ENCODE measurements around the gene CAMK2D.

CAMK2D gene

DNA sequence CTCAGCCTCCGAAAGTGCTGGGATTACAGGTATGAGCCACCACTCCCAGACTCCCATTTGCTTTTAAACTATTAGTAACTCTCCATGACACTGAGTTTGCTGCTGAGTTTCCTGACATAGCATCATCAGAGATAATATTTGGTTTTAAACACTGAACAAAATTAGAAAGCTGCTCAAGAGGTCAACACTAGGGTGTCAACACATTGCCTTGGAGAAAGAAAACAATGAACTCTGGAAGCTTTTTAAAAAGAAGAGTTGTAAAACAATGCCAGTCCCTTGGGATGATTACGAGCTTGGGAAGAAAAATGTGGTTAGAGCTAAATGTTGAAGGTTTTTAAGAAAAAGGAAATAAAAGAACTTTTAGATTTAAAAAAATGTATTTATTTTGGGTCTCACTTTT is 264.8 kb downstream of the CAMK2D start:
- no peaks in the 10 kb centered on the region for H3K36me3 ChIP-seq (ENCODE audit: control insufficient read depth, insufficient read depth, low read length)
- WGBS (ENCODE audit: insufficient coverage, insufficient read length), result 100% methylated on average over 1 of the region's 2 CpGs

DNA sequence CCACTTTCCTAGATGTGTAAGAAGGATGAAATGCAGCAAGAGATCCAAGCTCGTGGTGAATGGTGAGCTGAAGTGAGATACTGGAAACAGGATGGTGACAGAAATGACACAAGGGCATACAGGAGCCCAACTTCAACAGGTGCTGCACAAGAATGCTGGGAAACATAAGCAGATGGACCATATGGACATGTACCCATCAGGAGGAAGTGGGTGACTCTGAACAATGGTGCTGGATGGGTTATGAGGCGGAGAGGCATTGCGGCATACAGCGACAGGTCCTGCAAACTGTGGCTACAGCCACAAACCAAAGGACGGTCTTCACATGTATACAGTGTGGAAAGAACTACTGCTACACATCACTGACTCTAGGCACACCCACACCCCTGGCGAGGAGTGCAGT is 265.7 kb downstream of the CAMK2D start:
- WGBS (ENCODE audit: insufficient coverage, insufficient read length), result no CpG with 5 or more reads among the region's 6 CpGs
- Histone ChIP-seq H3K4me3 (ENCODE audit: low read length) (no peak overlapping the region), H3K27ac (ENCODE audit: low read length) (no peak overlapping the region), H3K4me1 (ENCODE audit: control insufficient read depth, insufficient read depth, low read length) (no peaks in the 10 kb centered on the region), H3K27me3 (ENCODE audit: control insufficient read depth, insufficient read depth, low read length) (no peaks in the 10 kb centered on the region), H3K9me3 (ENCODE audit: control insufficient read depth, insufficient read depth, low read length) (peaks cover 2% of the 10 kb centered on the region), H3K36me3 (ENCODE audit: control insufficient read depth, insufficient read depth, low read length) (no peaks in the 10 kb centered on the region)
- no peak for DNase-seq (ENCODE audit: low read depth, low spot score)

More for the DNA sequence above, 264.8 kb downstream of the CAMK2D start:
- H3K4me1 ChIP-seq (ENCODE audit: control insufficient read depth, insufficient read depth, low read length), result no peaks in the 10 kb centered on the region
- peaks cover 2% of the 10 kb centered on the region for H3K9me3 ChIP-seq (ENCODE audit: control insufficient read depth, insufficient read depth, low read length)
- H3K27me3 ChIP-seq (ENCODE audit: control insufficient read depth, insufficient read depth, low read length), result no peaks in the 10 kb centered on the region
- no peak overlapping the region for H3K4me3 ChIP-seq (ENCODE audit: low read length)
- DNase-seq (ENCODE audit: low read depth, low spot score), result no peak
- no peak overlapping the region for H3K27ac ChIP-seq (ENCODE audit: low read length)

DNA sequence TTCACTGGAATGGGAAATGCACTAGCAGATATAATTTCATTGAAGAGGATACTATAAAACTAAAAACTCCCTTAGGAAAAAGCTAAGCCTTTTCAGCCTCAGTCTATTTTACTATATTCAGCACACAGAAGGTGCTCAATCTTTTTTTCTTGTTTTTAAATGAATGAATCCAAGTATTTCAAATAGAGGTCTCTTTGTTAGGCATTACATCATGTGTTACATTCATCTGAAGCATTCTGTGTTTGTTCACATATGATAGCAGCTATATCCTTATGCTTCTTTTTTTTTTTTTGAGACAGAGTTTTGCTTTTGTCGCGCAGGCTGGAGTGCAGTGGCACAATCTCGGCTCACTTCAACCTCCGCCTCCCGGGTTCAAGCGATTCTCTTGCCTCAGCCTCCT is 278.4 kb downstream of the CAMK2D start:
- H3K4me3 ChIP-seq (ENCODE audit: low read length), result no peak overlapping the region
- H3K36me3 ChIP-seq (ENCODE audit: control insufficient read depth, insufficient read depth, low read length), result no peaks in the 10 kb centered on the region
- no peaks in the 10 kb centered on the region for H3K4me1 ChIP-seq (ENCODE audit: control insufficient read depth, insufficient read depth, low read length)
- no peak for DNase-seq (ENCODE audit: low read depth, low spot score)
- no CpG with 5 or more reads among the region's 6 CpGs for WGBS (ENCODE audit: insufficient coverage, insufficient read length)
- H3K27me3 ChIP-seq (ENCODE audit: control insufficient read depth, insufficient read depth, low read length), result no peaks in the 10 kb centered on the region
- no peak overlapping the region for H3K27ac ChIP-seq (ENCODE audit: low read length)
- no peaks in the 10 kb centered on the region for H3K9me3 ChIP-seq (ENCODE audit: control insufficient read depth, insufficient read depth, low read length)

GRCh38 chr4:113482325-113482724 is 279.2 kb downstream of the CAMK2D start:
- H3K36me3 ChIP-seq (ENCODE audit: control insufficient read depth, insufficient read depth, low read length), result no peaks in the 10 kb centered on the region
- no peak overlapping the region for H3K27ac ChIP-seq (ENCODE audit: low read length)
- H3K4me1 ChIP-seq (ENCODE audit: control insufficient read depth, insufficient read depth, low read length), result no peaks in the 10 kb centered on the region

DNA sequence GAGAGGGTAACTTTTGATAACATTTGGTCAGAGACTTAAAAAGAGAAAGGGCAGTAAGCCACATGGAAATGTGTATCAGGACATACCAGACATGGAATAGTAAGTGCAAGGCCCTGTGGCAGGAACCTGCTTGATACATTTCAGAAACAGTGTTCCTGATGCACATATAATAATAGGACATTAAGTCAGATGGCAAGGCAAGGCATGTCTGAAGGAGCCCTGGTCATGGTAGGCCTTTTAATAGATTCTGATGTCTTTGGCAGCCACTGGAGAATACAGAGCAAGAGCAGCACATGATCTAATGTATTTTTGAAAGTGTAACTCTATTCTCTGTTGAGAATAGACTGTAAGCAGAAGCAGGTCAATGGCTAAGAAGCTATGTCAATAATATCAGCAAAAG is 279.7 kb downstream of the CAMK2D start:
- H3K4me1 ChIP-seq (ENCODE audit: control insufficient read depth, insufficient read depth, low read length), result no peaks in the 10 kb centered on the region
- DNase-seq (ENCODE audit: low read depth, low spot score), result no peak
- no peaks in the 10 kb centered on the region for H3K27me3 ChIP-seq (ENCODE audit: control insufficient read depth, insufficient read depth, low read length)
- no peak overlapping the region for H3K4me3 ChIP-seq (ENCODE audit: low read length)
- no peaks in the 10 kb centered on the region for H3K36me3 ChIP-seq (ENCODE audit: control insufficient read depth, insufficient read depth, low read length)
- no peak overlapping the region for H3K27ac ChIP-seq (ENCODE audit: low read length)
- no peaks in the 10 kb centered on the region for H3K9me3 ChIP-seq (ENCODE audit: control insufficient read depth, insufficient read depth, low read length)

More at GRCh38 chr4:113482325-113482724, 279.2 kb downstream of the CAMK2D start:
- H3K9me3 ChIP-seq (ENCODE audit: control insufficient read depth, insufficient read depth, low read length), result no peaks in the 10 kb centered on the region
- H3K4me3 ChIP-seq (ENCODE audit: low read length), result no peak overlapping the region
- no peaks in the 10 kb centered on the region for H3K27me3 ChIP-seq (ENCODE audit: control insufficient read depth, insufficient read depth, low read length)
- no peak for DNase-seq (ENCODE audit: low read depth, low spot score)

GRCh38 chr4:113480109-113480508 is 281.4 kb downstream of the CAMK2D start:
- H3K36me3 ChIP-seq (ENCODE audit: control insufficient read depth, insufficient read depth, low read length), result no peaks in the 10 kb centered on the region
- DNase-seq (ENCODE audit: low read depth, low spot score), result no peak
- H3K27ac ChIP-seq (ENCODE audit: low read length), result no peak overlapping the region
- H3K9me3 ChIP-seq (ENCODE audit: control insufficient read depth, insufficient read depth, low read length), result no peaks in the 10 kb centered on the region; the same call in 1 of the 2 replicates
- no peaks in the 10 kb centered on the region for H3K27me3 ChIP-seq (ENCODE audit: control insufficient read depth, insufficient read depth, low read length)
- no CpG with 5 or more reads among the region's 12 CpGs for WGBS (ENCODE audit: insufficient coverage, insufficient read length)
- no peak overlapping the region for H3K4me3 ChIP-seq (ENCODE audit: low read length)
- no peaks in the 10 kb centered on the region for H3K4me1 ChIP-seq (ENCODE audit: control insufficient read depth, insufficient read depth, low read length)

- Histone ChIP-seq H3K9me3 (ENCODE audit: control insufficient read depth, insufficient read depth, low read length) (no peaks in the 10 kb centered on the region; the same call in 1 of the 2 replicates), H3K4me3 (ENCODE audit: low read length) (no peak overlapping the region), H3K27ac (ENCODE audit: low read length) (no peak overlapping the region), H3K36me3 (ENCODE audit: control insufficient read depth, insufficient read depth, low read length) (no peaks in the 10 kb centered on the region), H3K4me1 (ENCODE audit: control insufficient read depth, insufficient read depth, low read length) (no peaks in the 10 kb centered on the region), H3K27me3 (ENCODE audit: control insufficient read depth, insufficient read depth, low read length) (no peaks in the 10 kb centered on the region)
- DNase-seq (ENCODE audit: low read depth, low spot score), result no peak
- WGBS (ENCODE audit: insufficient coverage, insufficient read length), result no CpG with 5 or more reads among the region's 2 CpGs
Observed at GRCh38 chr4:113478032-113478431, 283.5 kb downstream of the CAMK2D start.

GRCh38 chr4:113476800-113477199 is 284.7 kb downstream of the CAMK2D start:
- DNase-seq (ENCODE audit: low read depth, low spot score), result no peak
- Histone ChIP-seq H3K27me3 (ENCODE audit: control insufficient read depth, insufficient read depth, low read length) (no peaks in the 10 kb centered on the region), H3K36me3 (ENCODE audit: control insufficient read depth, insufficient read depth, low read length) (no peaks in the 10 kb centered on the region), H3K9me3 (ENCODE audit: control insufficient read depth, insufficient read depth, low read length) (no peaks in the 10 kb centered on the region; the same call in 1 of the 2 replicates), H3K27ac (ENCODE audit: low read length) (no peak overlapping the region), H3K4me3 (ENCODE audit: low read length) (no peak overlapping the region), H3K4me1 (ENCODE audit: control insufficient read depth, insufficient read depth, low read length) (no peaks in the 10 kb centered on the region)
- WGBS (ENCODE audit: insufficient coverage, insufficient read length), result no CpG with 5 or more reads among the region's 2 CpGs

DNA sequence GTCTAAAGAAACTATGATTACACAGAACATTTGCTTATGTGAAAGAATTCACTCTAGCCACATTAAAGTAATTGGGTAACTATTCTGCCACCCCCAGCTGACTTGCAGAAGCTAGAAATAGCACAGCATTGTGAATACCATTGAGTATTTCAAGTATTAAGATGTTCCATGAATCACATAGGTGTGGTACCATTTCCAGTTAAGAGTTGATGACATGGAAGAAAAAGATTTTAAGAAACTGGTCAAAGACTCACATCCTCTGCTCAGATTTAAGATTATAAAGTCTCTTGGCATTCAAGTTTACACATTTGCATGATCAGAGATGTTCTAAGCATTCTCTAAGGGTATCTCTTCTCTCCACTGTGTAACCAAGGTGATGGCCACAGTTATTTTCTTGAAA is 287.5 kb downstream of the CAMK2D start:
- Histone ChIP-seq H3K36me3 (ENCODE audit: control insufficient read depth, insufficient read depth, low read length) (no peaks in the 10 kb centered on the region), H3K9me3 (ENCODE audit: control insufficient read depth, insufficient read depth, low read length) (no peaks in the 10 kb centered on the region; the same call in 1 of the 2 replicates), H3K27me3 (ENCODE audit: control insufficient read depth, insufficient read depth, low read length) (no peaks in the 10 kb centered on the region), H3K4me3 (ENCODE audit: low read length) (no peak overlapping the region), H3K27ac (ENCODE audit: low read length) (no peak overlapping the region), H3K4me1 (ENCODE audit: control insufficient read depth, insufficient read depth, low read length) (no peaks in the 10 kb centered on the region)
- DNase-seq (ENCODE audit: low read depth, low spot score), result no peak

GRCh38 chr4:113472864-113473263 is 288.7 kb downstream of the CAMK2D start:
- WGBS (ENCODE audit: insufficient coverage, insufficient read length), result no CpG with 5 or more reads among the region's 1 CpG
- no peak for DNase-seq (ENCODE audit: low read depth, low spot score)
- no peaks in the 10 kb centered on the region; the same call in 1 of the 2 replicates for H3K9me3 ChIP-seq (ENCODE audit: control insufficient read depth, insufficient read depth, low read length)
- H3K27ac ChIP-seq (ENCODE audit: low read length), result no peak overlapping the region
- no peaks in the 10 kb centered on the region for H3K36me3 ChIP-seq (ENCODE audit: control insufficient read depth, insufficient read depth, low read length)
- H3K4me3 ChIP-seq (ENCODE audit: low read length), result no peak overlapping the region
- H3K4me1 ChIP-seq (ENCODE audit: control insufficient read depth, insufficient read depth, low read length), result 0 out of 2 replicates have a peak, but pooled peaks cover 1% of the 10 kb centered on the region
- H3K27me3 ChIP-seq (ENCODE audit: control insufficient read depth, insufficient read depth, low read length), result no peaks in the 10 kb centered on the region

GRCh38 chr4:113471146-113471860 is 290.2 kb downstream of the CAMK2D start:
- H3K27me3 ChIP-seq (ENCODE audit: control insufficient read depth, insufficient read depth, low read length), result no peaks in the 10 kb centered on the region
- H3K4me3 ChIP-seq (ENCODE audit: low read length), result no peak overlapping the region
- no peak overlapping the region for H3K27ac ChIP-seq (ENCODE audit: low read length)
- H3K4me1 ChIP-seq (ENCODE audit: control insufficient read depth, insufficient read depth, low read length), result 0 out of 2 replicates have a peak, but pooled peaks cover 1% of the 10 kb centered on the region
- no peaks in the 10 kb centered on the region for H3K36me3 ChIP-seq (ENCODE audit: control insufficient read depth, insufficient read depth, low read length)
- no peak for DNase-seq (ENCODE audit: low read depth, low spot score)
- WGBS (ENCODE audit: insufficient coverage, insufficient read length), result no CpG with 5 or more reads among the region's 4 CpGs
- H3K9me3 ChIP-seq (ENCODE audit: control insufficient read depth, insufficient read depth, low read length), result no peaks in the 10 kb centered on the region; the same call in 1 of the 2 replicates

All from iPS DF 6.9 (cell line).